HG03432 (cell line): ENCODE data around the gene MYH4.

Experiments used
- ATAC-seq: cut with Tn5 transposase; IDR thresholded peaks from one replicate; pipeline ENCODE4 v1.9.1; 2021; ENCODE audit warnings: mild to moderate bottlenecking, moderate library complexity; ENCODE audit not compliant: unreplicated experiment

Gene MYH4

DNA sequence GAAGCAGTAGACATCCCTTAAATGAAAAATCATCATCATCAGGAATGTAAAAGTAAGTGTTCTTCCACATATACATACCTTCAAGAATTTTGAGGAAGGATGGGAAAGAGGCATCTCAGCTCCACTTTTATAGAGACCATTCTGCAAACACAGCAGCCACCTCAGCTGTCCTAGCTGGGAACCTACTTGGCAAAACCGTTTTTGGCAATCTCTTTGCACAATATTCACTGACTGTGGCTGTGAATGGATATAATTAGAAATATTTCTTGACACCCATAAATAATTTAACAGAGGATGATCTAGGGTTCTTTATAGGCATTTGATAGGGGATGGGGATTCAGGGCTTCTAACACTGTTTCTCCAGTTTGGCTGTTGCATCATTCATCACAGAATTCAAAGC is at the start of gene MYH4:
Gene MYH4, minus strand, starts transcription at position 101 of the 400 bp plus-strand sequence. CDS start 2,814 bp downstream, outside the sequence.
- no peak for ATAC-seq

DNA sequence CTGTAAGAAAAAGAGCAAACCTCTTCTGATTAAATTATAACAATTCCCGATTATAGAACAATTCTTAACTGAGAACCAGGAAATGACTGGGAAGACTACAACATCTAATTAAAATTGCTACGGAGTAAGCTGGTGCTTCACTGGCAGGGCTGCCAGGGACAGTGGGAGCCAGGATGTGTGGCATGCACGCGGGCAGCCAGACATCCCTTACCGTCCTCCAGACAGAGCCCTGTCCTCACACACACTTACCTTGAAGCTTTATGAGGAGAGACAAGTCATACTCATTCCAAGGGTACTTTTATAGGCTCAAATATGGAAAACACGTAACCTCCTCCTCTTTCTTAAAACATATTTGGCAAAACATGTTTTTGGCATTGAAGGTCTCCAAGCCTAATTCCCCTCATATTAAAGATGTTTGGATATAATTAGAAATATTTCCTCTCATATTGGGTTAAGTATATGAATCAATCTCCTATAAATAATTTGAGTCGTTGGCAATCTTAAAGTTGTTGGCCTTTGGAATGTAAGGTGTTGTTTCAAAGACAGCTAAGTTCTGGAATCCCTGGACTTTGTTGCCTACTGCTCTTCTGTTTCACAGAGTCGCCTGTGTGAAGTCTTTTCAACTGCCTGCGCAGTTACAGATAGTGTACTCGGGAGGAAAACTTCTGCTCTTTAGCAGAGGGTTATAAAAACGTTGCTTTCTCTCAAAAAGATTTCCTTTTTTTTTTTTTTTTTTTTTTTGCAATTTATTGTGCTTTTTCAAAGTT is 49.1 kb upstream of the MYH4 start, which contains the start of gene MYH1:
Gene MYH1, minus strand, starts transcription at position 272 of the 767 bp plus-strand sequence. CDS start 1,900 bp downstream, outside the sequence.
- ATAC-seq: no peak

DNA sequence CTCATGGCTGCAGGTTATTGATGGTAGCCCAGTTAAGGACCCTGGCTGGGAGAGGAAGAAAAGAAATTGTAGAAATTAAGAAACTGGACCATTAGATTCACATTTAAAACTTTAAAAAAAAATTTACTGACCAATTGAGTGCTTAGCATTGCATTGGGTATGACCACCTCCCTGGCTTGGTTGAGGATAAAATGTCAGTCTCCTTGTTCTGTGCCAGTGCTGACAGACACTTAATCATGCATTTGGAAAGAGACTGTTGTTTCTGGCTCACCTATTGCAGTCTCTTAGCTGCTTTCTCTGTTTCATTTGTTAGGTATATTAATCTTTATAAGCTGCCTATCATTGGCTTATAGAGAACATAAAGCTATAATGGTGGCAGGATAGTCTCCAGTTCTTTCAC is 47.3 kb upstream of the MYH4 start:
- no peak for ATAC-seq

DNA sequence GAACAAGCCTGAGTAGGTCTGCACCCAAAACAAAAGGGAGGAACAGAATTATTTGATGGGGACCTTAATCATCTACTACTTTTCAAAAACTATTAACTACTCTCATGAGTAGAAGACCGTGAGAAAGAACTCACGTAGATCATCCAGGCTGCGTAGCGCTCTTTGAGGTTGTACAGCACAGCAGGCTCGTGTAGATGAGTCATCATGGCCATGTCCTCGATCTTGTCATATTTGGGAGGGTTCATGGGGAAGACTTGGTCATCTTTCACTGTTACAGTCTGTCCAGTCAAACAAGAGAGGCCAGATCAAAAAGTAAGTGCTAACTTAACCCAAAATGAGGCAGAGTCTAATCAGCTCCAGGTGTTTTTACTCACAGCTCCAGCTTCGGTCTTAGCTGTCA is 46.7 kb upstream of the MYH4 start:
- no peak for ATAC-seq

DNA sequence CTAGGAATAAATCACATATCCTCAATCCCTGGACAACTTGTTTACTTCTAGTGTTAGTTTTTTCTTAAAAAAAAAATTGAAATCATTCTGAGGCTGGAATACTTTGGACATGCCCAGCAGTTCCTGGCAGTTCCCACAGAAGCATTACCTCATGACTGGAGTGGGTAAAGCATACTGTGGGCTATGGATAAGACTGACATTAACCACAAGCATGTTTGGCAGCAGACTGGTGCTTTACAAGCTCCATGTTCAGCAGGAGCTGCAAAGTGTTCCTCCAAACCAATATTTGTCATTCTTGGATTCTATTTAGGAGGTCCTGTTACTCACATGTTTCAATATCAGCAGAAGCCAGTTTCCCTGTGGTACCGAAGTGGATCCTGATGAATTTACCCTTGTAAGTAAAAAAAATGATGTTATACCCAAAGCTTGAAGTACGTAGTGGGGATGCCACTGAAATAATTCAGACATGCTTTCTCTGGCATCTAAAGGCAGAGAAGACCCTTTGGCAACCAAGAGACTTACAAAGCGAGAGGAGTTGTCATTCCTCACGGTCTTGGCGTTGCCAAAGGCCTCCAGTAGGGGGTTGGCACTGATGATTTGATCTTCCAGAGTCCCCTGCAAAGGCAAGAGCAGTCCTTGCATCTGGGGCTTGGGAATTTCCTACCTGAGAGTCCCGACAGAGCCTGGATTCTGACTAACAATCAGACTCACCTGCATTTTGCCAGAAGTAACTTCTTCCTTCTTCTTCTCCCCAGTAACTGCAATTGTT is 44.1 kb upstream of the MYH4 start:
- no peak for ATAC-seq

DNA sequence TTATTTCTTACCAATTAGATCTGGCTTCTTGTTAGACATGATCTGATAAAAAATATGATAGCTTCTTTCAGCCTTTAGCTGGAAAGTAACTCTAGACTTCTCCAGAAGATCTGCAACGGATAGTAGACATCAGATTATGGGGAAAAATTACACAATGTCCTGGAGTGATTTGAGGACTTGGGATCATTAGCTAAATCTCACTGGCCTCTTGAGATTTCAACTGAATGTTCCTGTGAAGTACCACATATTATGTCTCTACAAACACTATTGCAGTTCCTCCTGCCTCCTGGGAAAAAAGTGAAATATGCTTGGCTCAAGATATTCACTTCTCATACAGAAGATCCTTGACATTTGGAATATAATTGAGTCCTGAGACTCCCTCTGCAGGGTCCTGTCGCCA is 43.5 kb upstream of the MYH4 start:
- no peak for ATAC-seq

DNA sequence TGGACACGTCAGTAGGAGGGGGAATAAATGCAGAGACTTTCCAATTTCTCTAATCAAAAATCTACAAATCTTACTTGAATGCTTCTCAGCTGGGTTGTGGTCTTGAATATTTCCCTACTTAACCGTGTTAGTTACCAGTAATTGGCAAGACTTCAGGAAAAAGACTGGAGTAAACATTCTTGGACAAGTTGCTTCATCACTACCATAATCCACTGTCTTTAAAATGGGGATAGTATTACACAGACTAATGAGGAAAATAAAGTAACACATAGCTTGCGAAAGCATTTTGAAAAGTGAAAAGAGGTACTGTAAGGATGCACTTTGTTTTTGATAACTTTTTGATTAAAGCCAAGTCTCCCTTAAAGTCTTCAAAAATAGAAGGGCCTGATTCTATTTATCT is 30.6 kb upstream of the MYH4 start:
- no peak for ATAC-seq

DNA sequence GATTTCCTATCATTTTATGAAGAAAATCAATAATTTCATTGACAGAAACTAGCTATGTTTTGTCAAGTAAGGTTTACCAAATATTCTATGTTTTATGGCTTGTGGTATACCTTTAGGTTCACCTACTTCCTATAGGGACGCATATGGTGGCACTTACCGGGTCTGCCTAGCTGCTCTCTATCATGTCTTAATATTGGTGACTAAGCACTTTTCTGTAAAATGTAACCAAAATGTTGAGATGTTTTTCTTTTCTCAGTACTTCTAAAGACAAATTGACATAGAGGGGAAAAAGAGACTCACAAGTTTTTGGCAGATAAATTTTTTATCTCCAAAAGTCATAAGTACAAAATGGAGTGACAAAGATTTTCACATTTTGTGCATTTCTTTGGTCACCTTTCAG is 22.6 kb upstream of the MYH4 start:
- no peak for ATAC-seq

DNA sequence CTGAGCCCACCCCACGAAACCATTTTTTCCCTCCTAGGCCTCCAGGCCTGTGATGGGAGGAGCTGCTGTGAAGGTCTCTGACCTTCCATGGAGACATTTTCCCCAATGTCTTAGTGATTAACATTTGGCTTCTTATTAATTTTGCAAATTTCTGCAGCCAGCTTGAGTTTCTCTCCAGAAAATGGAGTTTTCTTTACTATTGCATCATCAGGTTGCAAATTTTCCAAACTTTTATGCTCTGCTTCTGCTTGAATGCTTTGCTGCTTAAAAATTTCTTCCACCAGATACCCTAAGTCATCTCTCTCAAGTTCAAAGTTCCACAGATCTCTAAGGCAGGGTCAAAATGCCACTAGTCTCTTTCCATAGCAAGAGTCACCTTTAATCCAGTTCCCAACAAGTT is 12.9 kb upstream of the MYH4 start:
- ATAC-seq: no peak

DNA sequence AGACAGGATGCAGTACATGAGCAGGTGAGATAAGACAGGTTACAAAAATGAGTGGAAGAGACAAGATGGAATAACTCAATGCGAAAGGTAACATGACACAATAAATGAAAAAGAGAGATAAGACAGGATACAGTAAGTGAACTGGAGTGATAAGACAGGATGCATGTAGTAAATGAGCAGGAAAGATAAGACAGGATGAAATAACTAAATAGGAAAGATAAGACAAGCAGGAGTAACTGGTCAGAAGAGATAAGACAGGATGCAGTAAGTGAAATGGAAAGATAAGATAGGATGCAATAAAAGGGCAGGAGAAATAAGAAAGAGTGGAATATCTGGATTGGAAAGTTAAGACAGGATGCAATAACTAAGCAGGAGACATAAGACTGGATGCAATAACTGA is 8.3 kb upstream of the MYH4 start:
- no peak for ATAC-seq

DNA sequence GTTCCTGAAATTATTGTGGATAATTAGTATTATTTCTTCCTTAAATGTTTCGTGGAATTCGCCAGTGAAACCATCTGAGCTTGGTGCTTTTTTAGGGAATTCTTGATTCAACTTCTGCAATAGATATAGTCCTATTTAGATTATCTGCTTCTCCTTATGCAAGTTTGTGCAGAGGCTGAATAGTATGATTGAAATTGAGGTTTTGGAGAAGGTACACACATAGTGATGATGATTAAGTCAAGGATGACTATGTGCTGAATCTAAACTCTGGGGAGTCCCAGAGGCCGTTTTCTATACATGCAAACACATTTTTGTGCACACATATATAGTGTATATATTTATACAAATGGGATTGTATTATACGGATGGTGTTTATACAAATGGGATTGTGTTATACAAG is 5.2 kb upstream of the MYH4 start:
- no peak for ATAC-seq

DNA sequence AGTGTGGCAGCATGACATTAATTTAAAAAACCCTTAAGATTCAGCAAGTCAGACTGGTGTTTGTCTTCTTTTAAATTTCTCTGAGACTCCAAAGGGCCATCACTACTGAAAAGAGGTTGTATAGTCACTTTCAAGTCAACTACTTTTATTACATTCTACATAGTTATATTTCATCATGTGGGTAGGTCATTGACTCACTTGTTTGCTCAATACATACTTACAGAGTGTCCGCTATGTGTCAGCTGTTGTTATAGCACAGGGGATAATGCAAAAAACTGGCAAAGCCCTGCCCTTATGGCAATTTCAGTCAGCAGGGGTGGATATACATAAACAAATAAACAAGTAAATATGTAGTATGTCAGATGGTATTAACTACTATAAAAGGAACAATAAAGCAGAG is 2.5 kb upstream of the MYH4 start:
- ATAC-seq: no peak

DNA sequence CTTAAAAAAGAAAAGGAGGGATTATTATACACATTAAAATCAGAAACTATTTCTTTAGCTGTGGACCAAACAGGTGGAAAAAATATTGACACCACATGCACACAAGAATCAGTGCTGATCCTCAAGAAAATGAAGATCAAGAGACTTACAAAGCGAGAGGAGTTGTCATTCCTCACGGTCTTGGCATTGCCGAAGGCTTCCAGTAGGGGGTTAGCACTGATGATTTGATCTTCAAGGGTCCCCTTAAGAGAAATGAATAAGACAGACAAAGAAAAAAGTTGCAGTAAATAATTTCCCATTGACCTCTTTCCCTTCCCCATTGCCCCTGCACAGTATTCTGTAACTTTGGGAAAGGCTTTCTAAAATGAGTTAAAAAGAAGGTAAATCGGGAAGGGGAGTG is 6.0 kb downstream of the MYH4 start:
- no peak for ATAC-seq

DNA sequence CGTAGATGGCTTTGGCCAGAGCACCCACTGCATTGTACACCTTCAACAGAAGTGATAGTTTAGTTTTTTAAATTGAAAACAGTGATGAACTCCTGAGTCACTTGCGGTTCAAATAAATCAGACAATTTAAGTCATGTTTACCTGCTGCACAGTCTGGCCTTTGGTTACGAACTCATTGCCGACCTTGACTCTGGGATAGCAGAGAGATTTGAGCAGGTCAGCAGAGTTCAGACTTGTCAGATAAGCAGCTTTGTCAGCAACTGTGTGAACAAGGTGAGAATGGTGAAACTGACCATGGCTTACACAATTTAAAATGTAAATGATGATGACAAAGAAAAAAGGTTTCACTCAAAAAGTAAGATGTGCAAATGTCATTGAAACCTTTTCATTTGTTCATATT is 9.3 kb downstream of the MYH4 start:
- no peak for ATAC-seq

DNA sequence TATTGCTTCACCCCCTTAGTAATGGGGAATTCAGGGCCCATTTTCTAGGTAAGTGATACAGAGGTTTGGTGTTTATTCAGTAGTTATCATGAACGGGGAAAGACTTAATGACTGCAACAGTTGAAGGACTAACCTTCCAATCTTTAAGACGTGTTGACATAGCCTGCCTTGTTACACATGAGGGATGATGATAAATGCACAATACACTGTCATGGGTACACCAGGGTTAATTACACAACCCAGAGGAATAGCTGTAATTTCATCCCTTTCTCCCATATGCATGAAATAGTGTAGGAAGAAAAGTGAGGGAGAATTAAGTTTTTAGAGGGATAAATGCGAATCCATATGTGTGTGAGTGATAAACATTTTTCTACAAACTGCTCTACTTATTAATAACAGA is 10.7 kb downstream of the MYH4 start:
- ATAC-seq: no peak

DNA sequence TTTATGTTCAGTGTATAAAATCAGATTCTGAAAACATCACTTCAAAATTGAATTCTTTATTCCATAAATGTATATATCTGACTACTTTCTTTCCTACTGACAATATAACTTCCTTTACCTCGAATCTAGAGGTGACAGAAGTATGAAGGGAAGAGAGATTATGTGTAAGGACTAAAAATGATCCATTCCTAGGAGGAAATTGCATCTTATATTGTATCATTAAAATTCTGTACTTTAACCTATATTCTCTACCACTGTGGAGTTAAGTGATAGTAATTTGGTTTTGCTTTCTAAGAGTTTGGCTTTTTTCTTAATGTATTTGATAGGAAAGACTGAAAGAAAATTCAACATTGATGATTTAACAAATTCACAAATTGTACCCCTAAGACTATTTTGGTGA is 11.4 kb downstream of the MYH4 start:
- ATAC-seq: no peak

DNA sequence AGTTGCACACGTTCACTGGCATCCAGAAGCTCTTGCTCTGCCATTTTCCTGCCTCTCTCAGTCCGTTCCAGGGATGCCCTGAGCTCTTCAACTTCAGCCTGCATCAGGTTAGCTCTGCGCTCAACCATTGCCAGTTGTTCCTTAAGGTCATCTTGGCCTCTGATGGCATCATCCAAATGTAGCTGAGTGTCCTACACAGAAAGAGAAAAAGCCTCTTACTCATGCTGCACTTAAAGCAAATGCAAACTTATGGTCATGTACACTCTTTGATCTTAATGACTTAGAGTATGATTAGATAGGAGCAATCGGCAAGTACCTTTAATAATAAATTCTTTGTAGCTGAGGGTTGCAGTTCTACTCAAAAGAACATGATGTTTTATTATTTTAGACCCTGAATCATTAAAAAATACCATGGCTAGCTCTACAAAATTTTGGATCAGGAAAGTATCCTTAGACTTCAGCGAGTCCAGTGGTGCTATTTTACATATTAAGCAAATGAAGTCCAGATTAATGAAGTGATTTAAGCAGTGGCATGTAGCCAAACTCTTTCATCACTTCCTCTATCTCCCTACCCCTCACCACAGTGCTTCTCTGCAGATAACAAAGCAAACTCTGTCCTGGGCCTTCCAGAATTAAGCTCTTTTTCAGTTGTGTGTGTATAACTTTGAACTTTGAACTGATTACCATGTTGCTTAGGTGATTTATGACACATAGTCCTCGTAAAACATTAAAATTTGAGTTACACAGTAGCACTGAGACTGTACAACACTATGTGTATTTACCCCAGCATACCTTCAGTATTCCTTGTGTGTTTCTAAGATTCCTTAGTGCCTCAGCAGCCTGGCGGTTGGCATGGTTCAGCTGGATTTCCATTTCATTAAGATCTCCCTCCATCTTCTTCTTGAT is 22.1 kb downstream of the MYH4 start:
- no peak for ATAC-seq

DNA sequence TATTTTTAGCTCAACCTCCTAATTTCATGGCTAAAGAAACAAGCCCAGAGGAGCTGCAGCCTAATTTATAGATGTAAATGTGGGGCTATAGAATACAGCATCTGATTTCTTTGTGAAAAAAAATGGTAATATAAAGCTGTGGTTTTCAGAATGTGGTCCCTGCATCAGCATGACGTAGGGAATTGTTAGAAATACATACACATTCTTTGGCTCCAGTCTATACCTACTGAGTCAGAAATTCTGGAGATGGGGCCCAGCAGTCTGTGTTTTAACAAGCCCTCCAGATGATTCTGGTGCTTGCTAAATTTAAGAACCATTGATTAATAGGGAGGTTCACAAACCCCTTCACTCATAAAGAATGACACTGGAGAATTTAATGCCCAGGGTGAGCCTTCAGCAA is 29.5 kb downstream of the MYH4 start:
- no peak for ATAC-seq

DNA sequence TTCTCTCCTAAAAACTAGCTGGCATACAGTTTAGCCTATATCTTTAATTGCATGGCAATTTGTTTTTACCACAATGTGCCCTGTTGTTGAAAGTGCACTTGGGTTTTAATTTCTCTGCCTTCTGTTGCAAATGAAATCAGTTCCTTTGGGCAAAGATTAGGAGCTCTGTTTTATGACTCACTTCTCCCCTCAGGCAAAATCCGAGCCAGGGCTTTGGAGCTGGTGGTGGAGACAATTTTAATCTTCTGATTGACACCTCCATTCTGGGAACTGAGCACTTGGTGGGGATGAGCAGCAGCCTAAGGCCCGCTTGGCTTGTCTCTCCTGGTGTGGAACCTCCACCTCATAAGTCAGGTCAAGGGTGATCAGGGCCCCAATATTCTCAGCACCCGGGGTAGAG is 34.3 kb downstream of the MYH4 start:
- no peak for ATAC-seq

DNA sequence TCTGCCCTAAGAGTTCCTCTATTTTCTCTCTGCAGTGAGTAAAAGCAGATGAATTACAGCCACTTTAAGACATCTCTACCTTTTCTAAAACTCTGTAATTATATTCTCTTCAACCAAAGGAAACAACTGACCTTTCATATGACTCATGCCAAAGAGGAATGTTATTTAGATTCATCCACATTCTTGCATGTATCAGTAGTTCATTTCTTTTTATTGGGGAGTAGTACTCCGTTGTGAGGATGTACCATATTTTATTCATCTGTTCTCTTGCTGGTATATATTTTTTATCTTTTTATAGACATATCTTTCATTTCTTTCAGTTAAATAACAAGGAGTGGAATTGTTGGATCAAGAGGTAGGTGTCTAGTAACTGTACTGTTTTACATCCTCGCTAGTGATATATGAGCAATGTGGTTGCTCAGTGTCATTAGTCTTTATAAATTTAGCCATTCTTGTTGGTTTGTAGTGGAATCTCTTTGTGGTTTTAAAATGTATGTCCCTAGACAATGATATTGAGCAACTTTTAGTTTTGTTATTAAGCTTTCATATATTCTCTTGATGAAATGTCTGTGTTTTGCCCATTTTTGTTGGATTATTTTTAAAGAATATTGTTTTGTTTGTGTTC is 39.8 kb downstream of the MYH4 start:
- no peak for ATAC-seq

DNA sequence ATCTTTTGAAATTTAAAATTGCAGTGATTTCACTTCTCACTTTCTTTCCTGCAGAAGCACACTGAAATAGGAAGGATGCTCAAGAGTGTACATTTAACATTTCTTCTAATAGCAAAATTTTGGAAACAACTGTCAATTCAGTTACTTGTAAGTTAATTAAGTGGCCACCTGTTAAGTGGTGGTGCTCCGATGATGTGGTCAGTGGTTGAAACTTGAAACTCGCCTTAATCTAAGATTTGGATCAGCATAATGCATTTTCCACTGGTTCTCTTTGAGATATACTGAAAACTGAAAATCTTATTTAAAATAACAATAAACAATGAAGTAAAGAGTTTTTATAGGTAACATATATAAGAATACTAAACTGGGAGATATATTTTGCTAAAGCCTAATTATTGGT is 40.6 kb downstream of the MYH4 start:
- no peak for ATAC-seq
